Measurements from ENCODE around the gene SETD5.

The SETD5 gene

GRCh38 chr3:9397332-9397905, at the start of gene SETD5:
Gene SETD5 (plus strand): TSS chr3:9397615. CDS start chr3:9428939, 31,324 bp downstream.
- DNase-seq, result peak; percentile 99

- no peak for DNase-seq
These were observed 49.5 kb upstream of the SETD5 start for GRCh38 chr3:9347887-9348286.

- DNase-seq, result no peak
These were observed 47.9 kb upstream of the SETD5 start for GRCh38 chr3:9349321-9350117.

GRCh38 chr3:9351709-9352126, 45.7 kb upstream of the SETD5 start:
- DNase-seq, result no peak

GRCh38 chr3:9352917-9353752, 44.3 kb upstream of the SETD5 start:
- DNase-seq, result peak; percentile 54 to 65

GRCh38 chr3:9361691-9362388, 35.6 kb upstream of the SETD5 start:
- no peak for DNase-seq

- DNase-seq, result peak; percentile 93 to 95
These were observed 34.5 kb upstream of the SETD5 start, which contains the start of gene THUMPD3 for GRCh38 chr3:9362731-9363530. Gene THUMPD3 (plus strand): TSS chr3:9363054. CDS start chr3:9365069, 2,015 bp downstream.

- DNase-seq, result no peak
These were observed 27.9 kb upstream of the SETD5 start for GRCh38 chr3:9369508-9369907.

GRCh38 chr3:9373465-9373864, 23.9 kb upstream of the SETD5 start:
- DNase-seq, result no peak

GRCh38 chr3:9377981-9378380, 19.4 kb upstream of the SETD5 start:
- DNase-seq, result no peak

GRCh38 chr3:9379327-9379726, 18.1 kb upstream of the SETD5 start:
- DNase-seq, result no peak

- DNase-seq, result no peak
These were observed 17.4 kb upstream of the SETD5 start for GRCh38 chr3:9380014-9380413.

- no peak for DNase-seq
These were observed 13.1 kb upstream of the SETD5 start for GRCh38 chr3:9384141-9384828.

- no peak for DNase-seq
These were observed 12.0 kb upstream of the SETD5 start for GRCh38 chr3:9385187-9386077.

GRCh38 chr3:9386078-9386459, 11.3 kb upstream of the SETD5 start:
- no peak for DNase-seq

- no peak for DNase-seq
These were observed 10.7 kb upstream of the SETD5 start for GRCh38 chr3:9386501-9387321.

GRCh38 chr3:9387322-9387655, 10.1 kb upstream of the SETD5 start:
- no peak for DNase-seq

GRCh38 chr3:9388142-9388541, 9.3 kb upstream of the SETD5 start:
- DNase-seq, result no peak

GRCh38 chr3:9388562-9389272, 8.7 kb upstream of the SETD5 start:
- no peak for DNase-seq
